ENCODE measurements around the gene APOC1. TPM values are rescaled to one million over a fixed set of nuclear protein-coding genes. Genes with fewer than 3 reads are reported as not detected.

APOC1 gene
- total RNA-seq, 1 experiment from 2014 or later: 86.5 TPM

DNA sequence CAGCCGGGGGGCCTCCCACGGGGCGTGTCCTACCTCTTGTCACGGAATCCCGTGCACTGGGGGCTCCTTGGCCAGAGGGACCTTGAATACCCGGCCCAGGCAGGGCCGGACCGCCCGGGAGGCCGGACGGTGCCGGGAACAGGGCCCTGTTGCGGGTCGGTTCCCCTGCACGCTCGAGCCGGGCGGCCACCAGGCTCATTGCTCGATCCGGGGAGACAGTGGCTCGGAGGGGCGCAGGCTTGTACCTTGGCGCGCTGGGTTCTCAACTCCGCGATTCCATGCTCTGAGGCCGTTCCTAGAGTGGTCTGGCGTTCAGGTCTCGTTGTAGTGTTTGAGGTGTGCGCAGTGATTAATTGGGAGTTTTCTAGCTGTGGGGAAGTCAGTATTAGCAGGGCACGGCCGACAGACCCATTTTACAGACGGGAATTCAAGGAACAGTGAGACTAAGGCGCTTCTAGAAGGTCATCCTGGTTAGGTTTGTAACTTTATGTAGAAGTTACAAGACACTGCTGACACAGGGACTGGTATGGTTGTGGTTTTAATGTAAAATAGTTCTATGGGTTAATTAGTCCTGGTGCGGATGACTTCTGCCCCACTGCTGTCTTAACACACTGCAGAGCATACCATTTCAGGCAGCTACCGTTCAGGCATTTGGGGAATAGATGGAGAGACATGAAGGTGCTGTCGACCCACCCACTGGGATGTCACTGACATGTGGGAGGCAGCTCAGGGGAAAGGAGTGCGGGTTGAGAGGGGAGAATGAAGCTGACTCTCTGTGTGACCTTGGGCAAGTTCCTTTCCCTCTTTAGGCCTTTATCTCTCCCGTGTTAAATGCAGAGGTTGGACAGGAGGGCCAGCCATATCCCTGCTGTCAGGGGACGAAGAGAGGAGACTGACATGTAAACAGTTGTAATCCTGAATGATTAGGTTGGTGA, 41.4 kb downstream of the APOC1 start:
- peak; percentile 7 for ATAC-seq
- TF ChIP-seq RELA (CRISPR knock-in tag; IDR thresholded peaks at IDR 0.05; ENCODE audit: borderline replicate concordance) (0 out of 2 replicates have a peak, but pooled peaks have one; percentile 43), ARID4B (CRISPR knock-in tag; IDR thresholded peaks at IDR 0.05; ENCODE audit: borderline replicate concordance) (no peak), NR2C2 (CRISPR knock-in tag; IDR thresholded peaks at IDR 0.05) (no peak), FOXP1 (CRISPR knock-in tag; IDR thresholded peaks at IDR 0.05; ENCODE audit: borderline replicate concordance) (no peak)
- H3K27me3 Mint-ChIP-seq (ENCODE audit: low read depth): no peaks in the 10 kb centered on the region
- no peaks in the 10 kb centered on the region for H3K9me3 Mint-ChIP-seq
- DNase-seq (ENCODE audit: low spot score): no peak
- H3K4me1 Mint-ChIP-seq: peaks cover 22% of the 10 kb centered on the region
- ChIA-PET POLR2A (no interaction called here), CTCF (interaction anchor here (1.0 kb wide), 2 partner anchors 33 to 45 kb away, joined by 3 to 4 read pairs; no protein-coding TSS in a partner anchor)
- no peaks in the 10 kb centered on the region for H3K36me3 Mint-ChIP-seq
- H3K27ac Mint-ChIP-seq: peak overlapping the region; percentile 85
- H3K4me3 Mint-ChIP-seq: peak overlapping the region; percentile 99

DNA sequence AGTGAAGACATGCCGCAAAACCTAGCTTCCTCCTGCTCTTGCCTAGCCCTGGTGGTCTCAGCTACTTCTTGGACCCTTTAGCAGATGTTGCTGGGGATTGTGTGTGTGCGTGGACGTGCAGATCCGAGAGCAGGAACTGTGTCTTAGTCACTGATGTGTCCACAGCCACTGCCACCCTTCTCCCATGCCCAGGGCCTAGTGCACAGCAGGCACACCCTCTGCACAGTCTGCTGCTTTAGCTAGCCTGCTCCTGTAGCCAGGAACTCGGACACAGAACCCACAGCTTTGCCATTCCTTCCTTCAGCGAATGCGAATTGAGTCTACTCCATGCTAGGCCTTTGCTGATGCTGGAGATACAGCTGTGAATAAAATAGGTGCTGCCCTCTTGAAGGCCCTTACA, 43.1 kb downstream of the APOC1 start:
- H3K4me1 Mint-ChIP-seq: peaks cover 22% of the 10 kb centered on the region
- H3K27me3 Mint-ChIP-seq (ENCODE audit: low read depth): no peaks in the 10 kb centered on the region
- peak overlapping the region; percentile 14 for H3K27ac Mint-ChIP-seq
- CTCF ChIA-PET: interaction anchor here (0.7 to 1.0 kb wide), 2 partner anchors 42 to 52 kb away, joined by 3 read pairs; partner anchors contain the start of gene APOE
- TF ChIP-seq HMGA2 (CRISPR knock-in tag; IDR thresholded peaks at IDR 0.05): no peak
- no peak for TF ChIP-seq PRRX2 (CRISPR knock-in tag; IDR thresholded peaks at IDR 0.05)
- TF ChIP-seq PREB (CRISPR knock-in tag; IDR thresholded peaks at IDR 0.05; ENCODE audit: borderline replicate concordance): no peak
- TF ChIP-seq ZNF425 (CRISPR knock-in tag; conservative IDR thresholded peaks at IDR 0.05): no peak
- no peak for TF ChIP-seq ZNF138 (CRISPR knock-in tag; conservative IDR thresholded peaks at IDR 0.05)
- no peak for TF ChIP-seq E2F4 (CRISPR knock-in tag; IDR thresholded peaks at IDR 0.05; ENCODE audit: borderline replicate concordance, low read depth)
- TF ChIP-seq ZNF121 (CRISPR knock-in tag; IDR thresholded peaks at IDR 0.05): no peak
- no peak for TF ChIP-seq ZNF263 (CRISPR knock-in tag; IDR thresholded peaks at IDR 0.05; ENCODE audit: low read depth)
- no peak for TF ChIP-seq E2F1 (CRISPR knock-in tag; IDR thresholded peaks at IDR 0.05)
- H3K36me3 Mint-ChIP-seq: peaks cover 12% of the 10 kb centered on the region
- peak overlapping the region; percentile 99 for H3K4me3 Mint-ChIP-seq
- no peaks in the 10 kb centered on the region for H3K9me3 Mint-ChIP-seq
- DNase-seq (ENCODE audit: low spot score): no peak
- ATAC-seq: no peak
- POLR2A ChIA-PET: no interaction called here
